Thyroid gland (tissue), 4 donors: ENCODE data around the gene TBCD. TPM values are rescaled to one million over a fixed set of nuclear protein-coding genes. Genes with fewer than 3 reads are reported as not detected.
A peak's percentile ranks its signal among the peaks of the same experiment; 100 is the strongest.
"Not testable (repeated sequence)": the region's sequence is repeated elsewhere in the genome, so short reads cannot be mapped to it uniquely, and the experiment has no call there.

ENCODE experiments used
- DNase-seq, 2 donors: peaks; one replicate each; pipeline ENCODE4 v3.0.0-alpha.2; 2019
- H3K27ac ChIP-seq, 3 donors: fragments of 200-600 bp; sonication (generic); 1 replicate in 2 of 3; 2 replicates in 1 of 3; pipeline ENCODE4 v1.5.1; 2016 to 2019; ENCODE audit warnings: mild to moderate bottlenecking in 1 of 3, moderate library complexity in 1 of 3
- H3K27me3 ChIP-seq: fragments of 200-600 bp; sonication (generic); one replicate; pipeline ENCODE4 v1.5.1; 2019
- H3K36me3 ChIP-seq, 2 donors: fragments of 200-600 bp; sonication (generic); one replicate each; pipeline ENCODE4 v1.5.1; 2016 to 2019
- H3K4me1 ChIP-seq, 2 donors: fragments of 200-600 bp; sonication (generic); one replicate each; pipeline ENCODE4 v1.5.1; 2017 to 2019
- H3K4me3 ChIP-seq, 3 donors: fragments of 200-600 bp; sonication (generic); replicated peaks in 1 of 3; 1 replicate in 2 of 3; 2 replicates in 1 of 3; pipeline ENCODE4 v1.5.1; 2016; ENCODE audit warnings: mild to moderate bottlenecking in 1 of 3
- H3K9me3 ChIP-seq: fragments of 200-600 bp; sonication (generic); one replicate; pipeline ENCODE4 v1.5.1; 2017
- POLR2A ChIP-seq, 2 donors: fragments of 450-650 bp; IDR thresholded peaks; one replicate each; pipeline ENCODE4 v1.6.1; 2017; ENCODE audit warnings: antibody characterized with exemption in 2 of 2, mild to moderate bottlenecking in 2 of 2, moderate library complexity in 1 of 2
- WGBS, 2 donors: methylation state at CpG; one replicate each; pipeline ENCODE4 v1.1.5; 2017; 5-methylcytosine and 5-hydroxymethylcytosine counted together
- intact Hi-C: fragments of 100-400 bp; cut with DNase I; formaldehyde crosslinking; loops from one replicate; pipeline ENCODE4 v1.15.1; 2023
- total RNA-seq, 4 donors: library from RNA; depleted of rRNA; stranded (reverse); fragments of >200 nt; gene quantifications; one replicate each; pipeline ENCODE4 v1.2.3, GENCODE V29; 2016
- TF ChIP-seq, protein P1 (sequence below), 6 experiments: fragments of 200-600 bp in 3 of 6; fragments of 450-650 bp in 3 of 6; sonication (generic) in 3 of 6; IDR thresholded peaks; one replicate each; pipeline ENCODE4 v1.5.1; 2016 to 2019; ENCODE audit warnings: antibody characterized with exemption in 6 of 6, mild to moderate bottlenecking in 2 of 6, inconsistent platforms in 1 of 6, moderate library complexity in 1 of 6

TBCD gene
- total RNA-seq, 4 donors from 2014 or later = 72.6 to 85.9 (median 79.6) TPM

DNA sequence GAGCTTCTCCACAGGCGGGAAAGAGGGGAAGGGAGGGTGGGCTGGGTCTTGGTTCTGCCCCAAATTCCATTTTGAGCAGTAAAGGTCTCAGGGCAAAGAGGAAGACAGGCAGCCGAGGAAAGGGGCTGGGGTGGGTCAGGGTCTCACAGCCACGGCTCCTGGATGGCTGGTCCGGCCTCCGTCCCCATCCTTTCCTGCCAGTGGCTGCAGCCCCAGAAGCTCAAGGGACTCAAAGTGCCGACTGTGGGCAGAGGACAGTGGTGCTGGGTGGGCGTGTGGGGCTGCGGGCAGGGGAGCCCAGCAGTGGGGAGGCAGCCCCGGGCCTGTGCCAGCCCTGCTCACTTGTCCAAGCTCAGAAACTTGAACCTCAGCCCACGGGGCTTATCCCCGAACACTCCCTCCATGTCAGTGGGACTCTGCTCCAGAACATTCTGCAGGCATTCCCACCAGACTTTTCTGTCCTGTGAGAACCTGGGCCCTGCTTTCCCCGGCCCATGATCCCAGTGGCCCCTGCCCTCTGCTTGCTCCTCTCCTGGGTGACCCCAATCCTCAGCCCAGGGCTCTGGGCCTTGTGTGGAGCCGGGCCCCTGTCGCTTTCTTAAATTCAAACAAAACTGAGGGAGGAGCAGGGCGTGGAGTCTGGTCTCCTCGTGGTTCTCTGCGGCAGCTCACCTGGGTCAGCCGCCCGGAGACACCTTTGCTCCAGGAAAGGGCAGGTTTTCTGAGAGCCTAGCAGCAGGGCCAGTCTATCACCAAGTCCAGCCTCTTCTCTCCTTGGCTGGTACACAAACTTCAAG is 209.7 kb downstream of the TBCD start:
- Histone ChIP-seq H3K4me1 (peaks cover 0 to 12% of the 10 kb centered on the region in 2 donors), H3K4me3 (no peak overlapping the region), H3K27ac (no peak overlapping the region), H3K27me3 (no peaks in the 10 kb centered on the region), H3K9me3 (no peaks in the 10 kb centered on the region), H3K36me3 (no peaks in the 10 kb centered on the region)
- 83 to 93% methylated on average over 14 to 18 of the region's 19 CpGs for WGBS, 2 donors
- TF ChIP-seq, protein P1, sequence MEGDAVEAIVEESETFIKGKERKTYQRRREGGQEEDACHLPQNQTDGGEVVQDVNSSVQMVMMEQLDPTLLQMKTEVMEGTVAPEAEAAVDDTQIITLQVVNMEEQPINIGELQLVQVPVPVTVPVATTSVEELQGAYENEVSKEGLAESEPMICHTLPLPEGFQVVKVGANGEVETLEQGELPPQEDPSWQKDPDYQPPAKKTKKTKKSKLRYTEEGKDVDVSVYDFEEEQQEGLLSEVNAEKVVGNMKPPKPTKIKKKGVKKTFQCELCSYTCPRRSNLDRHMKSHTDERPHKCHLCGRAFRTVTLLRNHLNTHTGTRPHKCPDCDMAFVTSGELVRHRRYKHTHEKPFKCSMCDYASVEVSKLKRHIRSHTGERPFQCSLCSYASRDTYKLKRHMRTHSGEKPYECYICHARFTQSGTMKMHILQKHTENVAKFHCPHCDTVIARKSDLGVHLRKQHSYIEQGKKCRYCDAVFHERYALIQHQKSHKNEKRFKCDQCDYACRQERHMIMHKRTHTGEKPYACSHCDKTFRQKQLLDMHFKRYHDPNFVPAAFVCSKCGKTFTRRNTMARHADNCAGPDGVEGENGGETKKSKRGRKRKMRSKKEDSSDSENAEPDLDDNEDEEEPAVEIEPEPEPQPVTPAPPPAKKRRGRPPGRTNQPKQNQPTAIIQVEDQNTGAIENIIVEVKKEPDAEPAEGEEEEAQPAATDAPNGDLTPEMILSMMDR (IDR thresholded peaks at IDR 0.05) = no peak
- no peak for TF ChIP-seq POLR2A (IDR thresholded peaks at IDR 0.05)
- intact Hi-C loops = no loop called here
- DNase-seq = peak in 1 of 2 donors; percentile 1

DNA sequence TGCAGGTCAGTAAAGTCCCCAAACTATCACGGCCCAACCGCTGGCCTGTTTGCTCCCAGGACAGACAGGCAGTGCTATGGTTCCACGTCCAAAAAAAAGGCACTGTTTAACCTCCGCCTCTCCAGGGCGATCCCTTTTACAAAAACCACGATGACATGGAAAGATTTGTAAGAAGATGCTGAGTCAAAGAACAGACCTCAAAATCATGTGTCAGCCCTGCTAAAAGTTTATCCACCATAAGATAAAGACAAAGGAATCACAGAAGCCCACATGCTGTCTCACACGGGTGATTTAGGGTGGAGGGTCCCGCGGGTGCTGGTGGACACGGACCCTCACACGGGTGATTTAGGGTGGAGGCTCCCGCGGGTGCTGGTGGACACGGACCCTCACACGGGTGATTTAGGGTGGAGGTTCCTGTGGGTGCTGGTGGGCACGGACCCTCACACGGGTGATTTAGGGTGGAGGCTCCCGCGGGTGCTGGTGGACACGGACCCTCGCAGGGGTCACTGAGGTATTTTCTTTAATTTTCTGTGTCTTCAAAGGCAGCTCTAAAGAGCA is 210.4 kb downstream of the TBCD start:
- Histone ChIP-seq H3K9me3 (no peaks in the 10 kb centered on the region), H3K4me1 (peaks cover 0 to 12% of the 10 kb centered on the region in 2 donors), H3K27ac (peak overlapping the region in 1 of 3 donors; percentile 18), H3K4me3 (no peak overlapping the region), H3K36me3 (no peaks in the 10 kb centered on the region), H3K27me3 (no peaks in the 10 kb centered on the region)
- intact Hi-C loops = no loop called here
- TF ChIP-seq, protein P1 (IDR thresholded peaks at IDR 0.05) = no peak
- no peak for TF ChIP-seq POLR2A (IDR thresholded peaks at IDR 0.05)
- DNase-seq = peak in 1 of 2 donors; percentile 0
- WGBS, 2 donors = 84 to 88% methylated on average over 19 to 21 of the region's 21 CpGs

DNA sequence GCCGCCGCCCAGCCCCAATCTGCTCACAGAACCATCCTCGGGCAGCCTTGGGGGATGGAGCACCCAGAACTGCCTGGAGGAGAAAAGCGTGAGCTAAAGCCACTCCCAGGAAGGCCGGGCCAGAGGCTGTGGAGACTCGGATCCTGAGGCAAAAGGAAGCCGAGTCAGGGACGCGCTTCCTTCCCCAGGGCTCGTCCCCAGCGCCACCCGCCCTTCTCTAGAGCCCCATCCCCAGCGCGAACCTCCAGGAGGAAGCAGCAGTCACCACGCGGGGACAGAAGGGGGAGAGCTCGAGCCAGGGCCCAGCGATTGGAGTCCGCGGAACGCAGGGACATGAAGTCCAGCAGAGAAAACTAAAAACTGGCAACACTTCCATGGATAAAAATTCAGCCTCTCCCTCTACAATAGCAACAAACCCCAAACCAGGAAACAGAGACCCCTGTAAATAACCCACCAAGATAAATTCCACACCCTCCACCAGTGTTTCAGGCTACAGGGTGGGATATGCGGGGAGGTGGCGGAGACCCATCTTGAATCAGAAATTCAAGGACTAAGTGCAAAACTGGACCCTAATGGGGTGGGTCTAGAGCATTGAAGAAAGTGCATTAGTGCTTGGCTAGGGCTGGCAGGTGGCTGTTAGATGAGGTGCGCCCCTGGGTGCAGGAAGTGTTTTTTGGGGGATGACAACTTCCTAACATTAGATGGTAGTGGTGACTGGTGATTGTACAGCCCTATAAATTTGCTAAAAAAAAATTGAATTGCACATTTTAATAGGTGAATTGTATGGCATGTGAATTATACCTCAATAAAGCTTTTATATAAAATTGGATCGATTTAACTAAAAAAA is 211.5 kb downstream of the TBCD start:
- intact Hi-C loops = no loop called here
- TF ChIP-seq, protein P1 (IDR thresholded peaks at IDR 0.05) = peak; percentile 54 to 95 (median 90)
- no peak for TF ChIP-seq POLR2A (IDR thresholded peaks at IDR 0.05)
- 19 to 34% methylated on average over 23 to 25 of the region's 25 CpGs for WGBS, 2 donors
- Histone ChIP-seq H3K36me3 (no peaks in the 10 kb centered on the region), H3K27me3 (no peaks in the 10 kb centered on the region), H3K9me3 (no peaks in the 10 kb centered on the region), H3K4me3 (no peak overlapping the region), H3K4me1 (peaks cover 0 to 12% of the 10 kb centered on the region in 2 donors), H3K27ac (peak overlapping the region in 1 of 3 donors; percentile 18)
- peak; percentile 81 to 86 for DNase-seq

DNA sequence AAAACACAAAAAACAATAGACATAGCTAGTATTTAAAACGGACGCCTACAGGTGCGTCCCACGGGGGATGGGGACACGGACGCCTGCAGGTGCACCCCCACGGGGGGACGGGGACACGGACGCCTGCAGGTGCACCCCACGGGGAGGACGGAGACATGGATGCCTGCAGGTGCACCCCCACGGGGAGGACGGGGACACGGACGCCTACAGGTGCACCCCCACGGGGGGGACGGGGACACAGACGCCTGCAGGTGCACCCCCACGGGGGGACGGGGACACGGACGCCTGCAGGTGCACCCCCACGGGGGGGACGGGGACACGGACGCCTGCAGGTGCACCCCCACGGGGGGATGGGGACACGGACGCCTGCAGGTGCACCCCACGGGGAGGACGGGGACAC is 212.6 kb downstream of the TBCD start:
- H3K36me3 ChIP-seq, DNase-seq, H3K9me3 ChIP-seq, H3K27me3 ChIP-seq, H3K27ac ChIP-seq, intact Hi-C loops, H3K4me3 ChIP-seq: not testable (repeated sequence)
- peaks cover 0 to 12% of the 10 kb centered on the region in 2 donors for H3K4me1 ChIP-seq
- 87 to 88% methylated on average over 22 to 29 of the region's 32 CpGs for WGBS, 2 donors

DNA sequence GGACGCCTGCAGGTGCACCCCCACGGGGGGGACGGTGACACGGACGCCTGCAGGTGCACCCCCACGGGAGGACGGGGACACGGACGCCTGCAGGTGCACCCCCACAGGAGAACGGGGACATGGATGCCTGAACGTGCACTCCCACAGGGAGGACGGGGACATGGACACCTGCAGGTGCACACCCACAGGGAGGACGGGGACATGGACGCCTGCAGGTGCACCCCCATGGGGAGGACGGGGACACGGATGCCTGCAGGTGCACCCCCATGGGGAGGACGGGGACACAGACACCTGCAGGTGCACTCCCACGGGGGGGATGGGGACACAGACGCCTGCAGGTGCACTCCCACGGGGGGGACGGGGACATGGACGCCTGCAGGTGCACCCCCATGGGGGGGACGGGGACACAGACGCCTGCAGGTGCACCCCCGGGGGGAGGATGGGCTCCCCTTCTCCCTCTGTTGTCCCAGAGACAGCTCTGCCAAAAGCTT is 213.0 kb downstream of the TBCD start:
- TF ChIP-seq, protein P1 (IDR thresholded peaks at IDR 0.05) = no peak
- TF ChIP-seq POLR2A (IDR thresholded peaks at IDR 0.05) = no peak
- H3K4me1 ChIP-seq = peaks cover 0 to 12% of the 10 kb centered on the region in 2 donors
- H3K27ac ChIP-seq = no peak overlapping the region
- no peak for DNase-seq
- intact Hi-C loops = no loop called here
- H3K9me3 ChIP-seq = no peaks in the 10 kb centered on the region
- no peak overlapping the region for H3K4me3 ChIP-seq
- no peaks in the 10 kb centered on the region for H3K36me3 ChIP-seq
- H3K27me3 ChIP-seq = no peaks in the 10 kb centered on the region
- WGBS, 2 donors = 91 to 93% methylated on average over 13 to 18 of the region's 25 CpGs
